ENCODE data around the gene RGPD3. TPM values are rescaled to one million over a fixed set of nuclear protein-coding genes. Genes with fewer than 3 reads are reported as not detected.
"Not testable (repeated sequence)": the region's sequence is repeated elsewhere in the genome, so short reads cannot be mapped to it uniquely, and the experiment has no call there.

RGPD3 gene
- total RNA-seq (2013; cell fraction: nucleolus; rRNA removed): 1.9 and 3.1 TPM in 2 replicates
- total RNA-seq (2014; rRNA removed) (0.17 and 0.27 TPM in 2 replicates), total RNA-seq (2014; rRNA removed; fragmentation: Illumina TruSeq; extraction: Trizol) (0.27 and 0.32 TPM in 2 replicates), total RNA-seq (2021) (0.08 and 0.21 TPM in 2 replicates), polyA plus RNA-seq (2011; rRNA removed) (0.11 and 0.16 TPM in 2 replicates), polyA plus RNA-seq (2014; fragmentation: Illumina TruSeq; extraction: Trizol) (0.44 and 0.74 TPM in 2 replicates), polyA plus RNA-seq (2014; fragmentation: Nextera tagmentation; extraction: Ambion mirVana) (under 1 TPM; 0.05 to 0.06 TPM), polyA plus RNA-seq (2014; rRNA removed) (0.06 and 0.08 TPM in 2 replicates), polyA plus RNA-seq (2016; fragmentation: Nextera tagmentation; extraction: Ambion mirVana) (under 1 TPM; 0.03 to 0.11 TPM), polyA minus RNA-seq (2011; rRNA and poly(A)+ RNA removed) (0.07 and 0.15 TPM in 2 replicates), Bru-seq, nascent RNA (percentile 24 among the genes with signal in this experiment), BruChase-seq, experiment 1, labeled RNA remaining after a 6-hour chase (percentile 26 among the genes with signal in this experiment), BruChase-seq, experiment 2, labeled RNA remaining after a 2-hour chase (percentile 29 among the genes with signal in this experiment)
- not detected for polyA plus RNA-seq (2011; ENCODE audit: low read depth)
- polyA plus RNA-seq (2011; cell fraction: cytosol; rRNA removed): 0.02 and 0.06 TPM in 2 replicates
- 0.07 and 0.09 TPM in 2 replicates for polyA plus RNA-seq (2011; cell fraction: nucleus; rRNA removed)
- 0.09 and 0.11 TPM in 2 replicates for polyA plus RNA-seq (2012)
- polyA minus RNA-seq (2011; cell fraction: cytosol; rRNA and poly(A)+ RNA removed): not detected in 2 replicates
- not detected in 2 replicates for polyA minus RNA-seq (2011; cell fraction: nucleus; rRNA and poly(A)+ RNA removed)
- long read RNA-seq, experiment 1: 0 reads
- long read RNA-seq, experiment 2: 0 reads

DNA sequence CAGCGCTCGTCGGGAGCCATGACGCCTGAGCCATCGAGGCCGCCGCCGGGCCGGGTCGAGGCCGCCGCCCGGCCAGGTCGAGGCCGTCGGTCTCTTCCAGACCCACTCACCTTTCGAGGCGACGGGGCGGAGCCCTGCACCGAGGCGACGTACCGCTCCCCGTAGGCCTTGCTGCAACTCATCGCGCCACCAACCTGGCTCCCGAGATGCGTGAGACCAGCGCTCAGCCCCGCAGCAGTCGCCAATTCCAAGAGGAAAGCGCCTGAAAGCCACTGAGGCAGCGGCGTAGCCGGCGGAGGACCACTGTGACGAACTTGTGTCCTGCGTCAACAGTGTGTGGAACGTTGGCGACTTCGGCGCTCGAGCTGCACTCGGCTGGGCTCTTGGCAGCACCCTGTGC is at the start of gene RGPD3:
Gene RGPD3 (minus strand): TSS at position 307 of the 400 bp plus-strand sequence. CDS start 125 bp downstream, at position 182.
- H3K4me2 ChIP-seq (ENCODE audit: control insufficient read depth, insufficient read depth); DNase-seq (ENCODE audit: low read depth, low spot score); H3K79me2 ChIP-seq (ENCODE audit: control insufficient read depth, insufficient read depth, low read length); intact Hi-C loops (cut with micrococcal nuclease; ENCODE audit: unreplicated experiment); BruUV-seq (replicated peaks); H3K9me3 ChIP-seq (replicated peaks; ENCODE audit: control insufficient read depth, insufficient read depth, low read length); H4K20me1 ChIP-seq (ENCODE audit: control insufficient read depth, insufficient read depth); H3K36me3 ChIP-seq (ENCODE audit: control insufficient read depth in 2 of 2, insufficient read depth in 2 of 2, low read length in 1 of 2); H3K4me3 ChIP-seq; H3K27me3 ChIP-seq (replicated peaks in 1 of 2; ENCODE audit: control insufficient read depth in 2 of 2, insufficient read depth in 2 of 2, low read length in 1 of 2); POLR2A ChIA-PET; H3K27ac ChIP-seq (ENCODE audit: control insufficient read depth, insufficient read depth); H3K9ac ChIP-seq (ENCODE audit: control insufficient read depth, insufficient read depth, low read length); SMC1A ChIA-PET (ENCODE audit: uncharacterized antibody, unreplicated experiment); in situ Hi-C loops (cut with MboI); CTCF ChIA-PET; H3K4me1 ChIP-seq (ENCODE audit: control insufficient read depth, insufficient read depth, low read length); H2AFZ ChIP-seq (ENCODE audit: control insufficient read depth, low read depth, low read length); FAIRE-seq; RAD21 ChIA-PET (ENCODE audit: unreplicated experiment); ATAC-seq: not testable (repeated sequence)
- 90% methylated on average over 38 of the region's 45 CpGs for WGBS (ENCODE audit: insufficient coverage, insufficient replicate concordance, low lambda C conversion rate, missing lambda C conversion rate)

DNA sequence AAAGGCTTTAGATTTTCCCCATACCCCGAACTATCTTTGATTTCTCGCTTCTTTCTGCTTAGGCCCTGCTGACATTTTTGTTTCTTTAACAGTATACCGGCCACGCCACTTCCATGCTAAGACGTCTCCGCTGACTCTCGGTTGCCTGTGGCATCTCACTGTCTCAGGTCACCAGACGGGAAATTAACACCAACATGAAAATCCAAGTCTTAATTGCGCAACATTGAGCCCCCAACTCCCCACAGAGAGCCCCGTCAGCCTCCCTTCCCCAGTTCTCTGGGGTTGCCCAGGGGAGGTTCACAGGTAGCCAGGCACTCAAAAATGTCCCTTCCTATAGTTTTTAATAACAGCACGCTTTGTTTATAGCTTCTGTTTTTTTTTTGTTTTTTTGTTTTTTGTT is 49.1 kb upstream of the RGPD3 start:
- Histone ChIP-seq H2AFZ (ENCODE audit: control insufficient read depth, low read depth, low read length) (no peak overlapping the region), H3K4me1 (ENCODE audit: control insufficient read depth, insufficient read depth, low read length) (no peaks in the 10 kb centered on the region), H3K9me3 (replicated peaks; ENCODE audit: control insufficient read depth, insufficient read depth, low read length) (no peaks in the 10 kb centered on the region), H3K4me2 (ENCODE audit: control insufficient read depth, insufficient read depth) (no peak overlapping the region), H3K27me3 (replicated peaks in 1 of 2; ENCODE audit: control insufficient read depth in 2 of 2, insufficient read depth in 2 of 2, low read length in 1 of 2) (no peaks in the 10 kb centered on the region), H3K27ac (ENCODE audit: control insufficient read depth, insufficient read depth) (no peak overlapping the region), H4K20me1 (ENCODE audit: control insufficient read depth, insufficient read depth) (no peaks in the 10 kb centered on the region), H3K79me2 (ENCODE audit: control insufficient read depth, insufficient read depth, low read length) (no peaks in the 10 kb centered on the region), H3K36me3 (ENCODE audit: control insufficient read depth in 2 of 2, insufficient read depth in 2 of 2, low read length in 1 of 2) (no peaks in the 10 kb centered on the region), H3K4me3 (no peak overlapping the region), H3K9ac (ENCODE audit: control insufficient read depth, insufficient read depth, low read length) (no peak overlapping the region)
- BruUV-seq (replicated peaks): no TSS peak
- in situ Hi-C loops (cut with MboI): no loop called here
- intact Hi-C loops (cut with micrococcal nuclease; ENCODE audit: unreplicated experiment): no loop called here
- TF ChIP-seq RUNX3 (IDR thresholded peaks at IDR 0.05; ENCODE audit: low read length) (no peak), TARDBP (IDR thresholded peaks at IDR 0.05; ENCODE audit: borderline replicate concordance) (no peak), CHD2 (IDR thresholded peaks at IDR 0.05; ENCODE audit: borderline replicate concordance, low read depth, low read length) (no peak), ETV6 (conservative IDR thresholded peaks at IDR 0.05 in 1 of 2, IDR thresholded peaks at IDR 0.05 in 1 of 2; ENCODE audit: borderline replicate concordance in 1 of 2, low read depth in 1 of 2) (no peak), GABPA (IDR thresholded peaks at IDR 0.05; ENCODE audit: low read depth) (no peak), PML (IDR thresholded peaks at IDR 0.05; ENCODE audit: low read length) (no peak), RCOR1 (conservative IDR thresholded peaks at IDR 0.05; ENCODE audit: low read depth, low read length) (no peak), PAX5 (IDR thresholded peaks at IDR 0.05; ENCODE audit: borderline replicate concordance, low read depth, low read length) (no peak), STAT1 (conservative IDR thresholded peaks at IDR 0.05) (no peak)
- TF ChIP-seq, protein P1, sequence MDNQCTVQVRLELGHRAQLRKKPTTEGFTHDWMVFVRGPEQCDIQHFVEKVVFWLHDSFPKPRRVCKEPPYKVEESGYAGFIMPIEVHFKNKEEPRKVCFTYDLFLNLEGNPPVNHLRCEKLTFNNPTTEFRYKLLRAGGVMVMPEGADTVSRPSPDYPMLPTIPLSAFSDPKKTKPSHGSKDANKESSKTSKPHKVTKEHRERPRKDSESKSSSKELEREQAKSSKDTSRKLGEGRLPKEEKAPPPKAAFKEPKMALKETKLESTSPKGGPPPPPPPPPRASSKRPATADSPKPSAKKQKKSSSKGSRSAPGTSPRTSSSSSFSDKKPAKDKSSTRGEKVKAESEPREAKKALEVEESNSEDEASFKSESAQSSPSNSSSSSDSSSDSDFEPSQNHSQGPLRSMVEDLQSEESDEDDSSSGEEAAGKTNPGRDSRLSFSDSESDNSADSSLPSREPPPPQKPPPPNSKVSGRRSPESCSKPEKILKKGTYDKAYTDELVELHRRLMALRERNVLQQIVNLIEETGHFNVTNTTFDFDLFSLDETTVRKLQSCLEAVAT (IDR thresholded peaks at IDR 0.05): no peak
- TF ChIP-seq, protein P2, sequence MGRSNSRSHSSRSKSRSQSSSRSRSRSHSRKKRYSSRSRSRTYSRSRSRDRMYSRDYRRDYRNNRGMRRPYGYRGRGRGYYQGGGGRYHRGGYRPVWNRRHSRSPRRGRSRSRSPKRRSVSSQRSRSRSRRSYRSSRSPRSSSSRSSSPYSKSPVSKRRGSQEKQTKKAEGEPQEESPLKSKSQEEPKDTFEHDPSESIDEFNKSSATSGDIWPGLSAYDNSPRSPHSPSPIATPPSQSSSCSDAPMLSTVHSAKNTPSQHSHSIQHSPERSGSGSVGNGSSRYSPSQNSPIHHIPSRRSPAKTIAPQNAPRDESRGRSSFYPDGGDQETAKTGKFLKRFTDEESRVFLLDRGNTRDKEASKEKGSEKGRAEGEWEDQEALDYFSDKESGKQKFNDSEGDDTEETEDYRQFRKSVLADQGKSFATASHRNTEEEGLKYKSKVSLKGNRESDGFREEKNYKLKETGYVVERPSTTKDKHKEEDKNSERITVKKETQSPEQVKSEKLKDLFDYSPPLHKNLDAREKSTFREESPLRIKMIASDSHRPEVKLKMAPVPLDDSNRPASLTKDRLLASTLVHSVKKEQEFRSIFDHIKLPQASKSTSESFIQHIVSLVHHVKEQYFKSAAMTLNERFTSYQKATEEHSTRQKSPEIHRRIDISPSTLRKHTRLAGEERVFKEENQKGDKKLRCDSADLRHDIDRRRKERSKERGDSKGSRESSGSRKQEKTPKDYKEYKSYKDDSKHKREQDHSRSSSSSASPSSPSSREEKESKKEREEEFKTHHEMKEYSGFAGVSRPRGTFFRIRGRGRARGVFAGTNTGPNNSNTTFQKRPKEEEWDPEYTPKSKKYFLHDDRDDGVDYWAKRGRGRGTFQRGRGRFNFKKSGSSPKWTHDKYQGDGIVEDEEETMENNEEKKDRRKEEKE (IDR thresholded peaks at IDR 0.05): no peak
- no peak for DNase-seq (ENCODE audit: low read depth, low spot score)
- no peak for ATAC-seq
- WGBS (ENCODE audit: insufficient coverage, insufficient replicate concordance, low lambda C conversion rate, missing lambda C conversion rate): 31% methylated on average over 11 of the region's 11 CpGs
- POLR2A ChIA-PET: no interaction called here
- RAD21 ChIA-PET (ENCODE audit: unreplicated experiment): interaction anchor here (1.0 kb wide), 1 partner anchor 29 kb away, joined by 3 read pairs; no protein-coding TSS in a partner anchor
- SMC1A ChIA-PET (ENCODE audit: uncharacterized antibody, unreplicated experiment): no interaction called here
- no peak for FAIRE-seq
- CTCF ChIA-PET: no interaction called here
